ENCODE data around the gene TRUB1. TPM values are rescaled to one million over a fixed set of nuclear protein-coding genes. Genes with fewer than 3 reads are reported as not detected.
A peak's percentile ranks its signal among the peaks of the same experiment; 100 is the strongest.

Gene TRUB1
- total and polyA plus RNA-seq, 2 of the 4 experiments (the other 2 are of a cell fraction): 9.1 to 17.9 TPM

DNA sequence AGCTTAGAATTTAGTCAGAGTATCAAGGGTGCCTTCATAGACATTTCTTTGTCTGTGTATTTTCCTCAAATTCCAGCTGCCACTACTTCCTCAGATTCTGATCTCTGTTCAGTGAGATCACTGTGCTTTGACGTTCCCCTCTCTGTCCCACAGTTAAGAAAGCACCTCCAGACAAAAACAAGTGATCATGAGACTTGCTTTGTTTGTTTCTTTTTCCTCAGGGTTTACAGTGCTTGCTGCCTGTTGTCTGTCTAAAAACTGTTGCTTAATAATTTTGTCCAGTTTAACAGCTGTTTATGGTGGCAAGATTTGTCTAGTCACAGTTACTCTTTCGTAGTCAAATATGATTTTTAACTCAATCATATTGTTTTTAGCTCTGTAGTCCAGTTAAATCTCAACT lies 29.1 kb downstream of the TRUB1 start:
- Histone ChIP-seq H2BK120ac (ENCODE audit: low read depth, low read length) (no peak overlapping the region), H3K14ac (replicated peaks; ENCODE audit: low read depth, low read length) (no peak overlapping the region), H3K9me1 (ENCODE audit: insufficient read depth, low read length) (no peaks in the 10 kb centered on the region; the same call in 1 of the 2 replicates), H3K23ac (ENCODE audit: low read depth, low read length) (no peak overlapping the region), H3K36me3 (ENCODE audit: control insufficient read depth, insufficient read depth, low read length) (peaks cover 4% of the 10 kb centered on the region), H3K4ac (ENCODE audit: low read depth, low read length) (no peak overlapping the region), H2AK9ac (replicated peaks; ENCODE audit: low read depth, low read length, poor library complexity) (no peak overlapping the region), H4K8ac (ENCODE audit: low read depth in 2 of 2, low read length in 2 of 2) (no peak overlapping the region), H2BK5ac (ENCODE audit: low read depth, low read length, poor library complexity, severe bottlenecking) (peak overlapping the region; percentile 52), H4K5ac (ENCODE audit: low read depth, low read length) (no peak overlapping the region), H4K20me1 (ENCODE audit: insufficient read depth, low read length) (no peaks in the 10 kb centered on the region; the same call in 1 of the 2 replicates), H3K79me1 (ENCODE audit: low read depth in 1 of 2, low read length in 2 of 2) (peaks cover 19 to 26% of the 10 kb centered on the region in 2 experiments), H3K18ac (ENCODE audit: low read depth, low read length) (no peak overlapping the region), H3K27me3 (ENCODE audit: control insufficient read depth, insufficient read depth, low read length) (no peaks in the 10 kb centered on the region), H3K9me3 (ENCODE audit: control insufficient read depth, insufficient read depth, low read length) (no peaks in the 10 kb centered on the region; the same call in 1 of the 2 replicates), H3K27ac (ENCODE audit: insufficient read depth, low read length) (no peak overlapping the region), H3K4me1 (ENCODE audit: control insufficient read depth, insufficient read depth, low read length) (no peaks in the 10 kb centered on the region), H4K91ac (ENCODE audit: insufficient read depth, low read depth, low read length) (no peak overlapping the region), H2BK20ac (ENCODE audit: low read depth, low read length) (no peak overlapping the region), H3K4me2 (ENCODE audit: low read depth, low read length) (peak overlapping the region; percentile 3; the same call in 1 of the 2 replicates), H3K9ac (ENCODE audit: low read depth, low read length) (no peak overlapping the region), H2AK5ac (ENCODE audit: low read depth, low read length) (no peak overlapping the region), H2AFZ (replicated peaks; ENCODE audit: low read length, poor library complexity) (no peak overlapping the region), H3K4me3 (ENCODE audit: insufficient read depth, low read depth, low read length) (no peak overlapping the region), H2BK15ac (ENCODE audit: low read depth, low read length) (no peak overlapping the region), H3K56ac (ENCODE audit: extremely low read depth, insufficient read depth, low read length) (no peak overlapping the region)
- peak; percentile 82 for ATAC-seq (ENCODE audit: low read depth)
- ChIA-PET POLR2A (ENCODE audit: unreplicated experiment) (interaction anchor here (0.6 kb wide), 1 partner anchor 203 kb away, joined by 5 read pairs; no protein-coding TSS in a partner anchor), CTCF (interaction anchor here (0.7 to 1.7 kb wide), 3 partner anchors 14 to 88 kb away, joined by 3 to 7 read pairs (median 3); no protein-coding TSS in a partner anchor)
- dilution Hi-C loops (cut with HindIII; ENCODE audit: low sequenced_read_pairs, unreplicated experiment) (no loop called here), in situ Hi-C loops (cut with MboI; ENCODE audit: low sequenced_read_pairs) (no loop called here), intact Hi-C loops (cut with micrococcal nuclease) (no loop called here)
- WGBS, 2 experiments (ENCODE audit: extremely low coverage in 2 of 2, insufficient read length in 1 of 2): no CpG with 5 or more reads among the region's 2 CpGs
- DNase-seq: peak; percentile 72
- TF ChIP-seq POLR2A (IDR thresholded peaks at IDR 0.05; ENCODE audit: low read depth, low read length): no peak
- TF ChIP-seq SMC3 (IDR thresholded peaks at IDR 0.05; ENCODE audit: low read depth, low read length): no peak
- TF ChIP-seq, protein P1, sequence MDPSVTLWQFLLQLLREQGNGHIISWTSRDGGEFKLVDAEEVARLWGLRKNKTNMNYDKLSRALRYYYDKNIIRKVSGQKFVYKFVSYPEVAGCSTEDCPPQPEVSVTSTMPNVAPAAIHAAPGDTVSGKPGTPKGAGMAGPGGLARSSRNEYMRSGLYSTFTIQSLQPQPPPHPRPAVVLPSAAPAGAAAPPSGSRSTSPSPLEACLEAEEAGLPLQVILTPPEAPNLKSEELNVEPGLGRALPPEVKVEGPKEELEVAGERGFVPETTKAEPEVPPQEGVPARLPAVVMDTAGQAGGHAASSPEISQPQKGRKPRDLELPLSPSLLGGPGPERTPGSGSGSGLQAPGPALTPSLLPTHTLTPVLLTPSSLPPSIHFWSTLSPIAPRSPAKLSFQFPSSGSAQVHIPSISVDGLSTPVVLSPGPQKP (IDR thresholded peaks at IDR 0.05; ENCODE audit: borderline replicate concordance, low read depth, low read length): no peak
- TF ChIP-seq CEBPB (IDR thresholded peaks at IDR 0.05; ENCODE audit: low read depth, low read length): peak; percentile 75
- TF ChIP-seq RFX5 (IDR thresholded peaks at IDR 0.05; ENCODE audit: low read depth, low read length): no peak
- no peak for TF ChIP-seq RAD21 (IDR thresholded peaks at IDR 0.05; ENCODE audit: low read length)
- peak; percentile 81 for TF ChIP-seq NFE2L2 (IDR thresholded peaks at IDR 0.05; ENCODE audit: low read depth, low read length)
- no TSS peak for BruUV-seq (replicated peaks)
